AG09319 (cell line): ENCODE data around the gene CHMP6.

Experiments
- DNase-seq: peaks from one replicate; pipeline ENCODE4 v3.0.0-alpha.2; 2010; ENCODE audit warnings: low read depth; ENCODE audit errors: extremely low read depth
- CTCF ChIP-seq: IDR thresholded peaks from 2 replicates; pipeline ENCODE4 v1.5.1; 2011; ENCODE audit warnings: low read depth, mild to moderate bottlenecking, inconsistent platforms, low read length, moderate library complexity

The CHMP6 gene

GRCh38 chr17:81043319-81043724 lies 51.7 kb downstream of the CHMP6 start:
- TF ChIP-seq CTCF, result no peak
- DNase-seq, result no peak

GRCh38 chr17:81043725-81044427 lies 52.2 kb downstream of the CHMP6 start:
- no peak for DNase-seq
- no peak for TF ChIP-seq CTCF

- no peak for TF ChIP-seq CTCF
Observed at GRCh38 chr17:81044428-81044763, 52.8 kb downstream of the CHMP6 start.

GRCh38 chr17:81044764-81045589 lies 53.3 kb downstream of the CHMP6 start:
- no peak for TF ChIP-seq CTCF
- DNase-seq, result peak; percentile 39

More at GRCh38 chr17:81044428-81044763, 52.8 kb downstream of the CHMP6 start:
- no peak for DNase-seq

- no peak for DNase-seq
- no peak for TF ChIP-seq CTCF
Observed at GRCh38 chr17:81045590-81046095, 54.0 kb downstream of the CHMP6 start.

- no peak for DNase-seq
- TF ChIP-seq CTCF, result no peak
Observed at GRCh38 chr17:81046132-81046769, 54.6 kb downstream of the CHMP6 start.
